ENCODE data around the gene GALNT6. TPM values are rescaled to one million over a fixed set of nuclear protein-coding genes. Genes with fewer than 3 reads are reported as not detected.

Gene GALNT6
- total and polyA plus RNA-seq, 2 of the 13 experiments (the other 11 are each of a cell fraction or from before 2014, with no cell fraction given), result 1.0 to 1.1 TPM

GRCh38 chr12:51391283-51392123, at the start of gene GALNT6 (continued):
- TF ChIP-seq, protein P1, sequence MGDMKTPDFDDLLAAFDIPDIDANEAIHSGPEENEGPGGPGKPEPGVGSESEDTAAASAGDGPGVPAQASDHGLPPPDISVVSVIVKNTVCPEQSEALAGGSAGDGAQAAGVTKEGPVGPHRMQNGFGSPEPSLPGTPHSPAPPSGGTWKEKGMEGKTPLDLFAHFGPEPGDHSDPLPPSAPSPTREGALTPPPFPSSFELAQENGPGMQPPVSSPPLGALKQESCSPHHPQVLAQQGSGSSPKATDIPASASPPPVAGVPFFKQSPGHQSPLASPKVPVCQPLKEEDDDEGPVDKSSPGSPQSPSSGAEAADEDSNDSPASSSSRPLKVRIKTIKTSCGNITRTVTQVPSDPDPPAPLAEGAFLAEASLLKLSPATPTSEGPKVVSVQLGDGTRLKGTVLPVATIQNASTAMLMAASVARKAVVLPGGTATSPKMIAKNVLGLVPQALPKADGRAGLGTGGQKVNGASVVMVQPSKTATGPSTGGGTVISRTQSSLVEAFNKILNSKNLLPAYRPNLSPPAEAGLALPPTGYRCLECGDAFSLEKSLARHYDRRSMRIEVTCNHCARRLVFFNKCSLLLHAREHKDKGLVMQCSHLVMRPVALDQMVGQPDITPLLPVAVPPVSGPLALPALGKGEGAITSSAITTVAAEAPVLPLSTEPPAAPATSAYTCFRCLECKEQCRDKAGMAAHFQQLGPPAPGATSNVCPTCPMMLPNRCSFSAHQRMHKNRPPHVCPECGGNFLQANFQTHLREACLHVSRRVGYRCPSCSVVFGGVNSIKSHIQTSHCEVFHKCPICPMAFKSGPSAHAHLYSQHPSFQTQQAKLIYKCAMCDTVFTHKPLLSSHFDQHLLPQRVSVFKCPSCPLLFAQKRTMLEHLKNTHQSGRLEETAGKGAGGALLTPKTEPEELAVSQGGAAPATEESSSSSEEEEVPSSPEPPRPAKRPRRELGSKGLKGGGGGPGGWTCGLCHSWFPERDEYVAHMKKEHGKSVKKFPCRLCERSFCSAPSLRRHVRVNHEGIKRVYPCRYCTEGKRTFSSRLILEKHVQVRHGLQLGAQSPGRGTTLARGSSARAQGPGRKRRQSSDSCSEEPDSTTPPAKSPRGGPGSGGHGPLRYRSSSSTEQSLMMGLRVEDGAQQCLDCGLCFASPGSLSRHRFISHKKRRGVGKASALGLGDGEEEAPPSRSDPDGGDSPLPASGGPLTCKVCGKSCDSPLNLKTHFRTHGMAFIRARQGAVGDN (CRISPR knock-in tag; IDR thresholded peaks at IDR 0.05), result peak; percentile 35; the same call in 1 of the 2 replicates
- TF ChIP-seq ZNF800 (CRISPR knock-in tag; IDR thresholded peaks at IDR 0.05), result 0 out of 2 replicates have a peak, but pooled peaks have one; percentile 34

- FAIRE-seq (no peak), ATAC-seq (no peak), DNase-seq (ENCODE audit: low spot score) (no peak)
- in situ Hi-C loops (cut with HindIII; ENCODE audit: extremely low pct_ligation_motif_present, low pct_unique_long_range_greater_than_20kb) (no loop called here), intact Hi-C loops (cut with micrococcal nuclease; ENCODE audit: unreplicated experiment) (no loop called here)
- H2AFZ ChIP-seq (ENCODE audit: low read length), result no peak overlapping the region
- ChIA-PET POLR2A (no interaction called here), CTCF (ENCODE audit: low intra/inter-chr PET ratio, low total read pairs) (no interaction called here)
- no peak overlapping the region for H3K4me2 ChIP-seq (ENCODE audit: low read depth, low read length)
- no peaks in the 10 kb centered on the region for H3K36me3 ChIP-seq (replicated peaks in 1 of 2; ENCODE audit: control insufficient read depth in 1 of 2, insufficient read depth in 2 of 2, low read length in 2 of 2)
- 13% methylated on average over 2 of the region's 2 CpGs for WGBS (ENCODE audit: low lambda C conversion rate)
- no peak overlapping the region for H3K9ac ChIP-seq (ENCODE audit: insufficient read depth, low read depth, low read length)
- no peaks in the 10 kb centered on the region for H3K4me1 ChIP-seq (ENCODE audit: insufficient read depth, low read length)
- H4K20me1 ChIP-seq (ENCODE audit: insufficient read depth, low read length), result no peaks in the 10 kb centered on the region
- no TSS peak for BruUV-seq (replicated peaks)
- no peak overlapping the region for H3K4me3 ChIP-seq (replicated peaks in 1 of 3; ENCODE audit: insufficient read depth in 1 of 3, low read depth in 2 of 3, low read length in 3 of 3)
- H3K27ac ChIP-seq (ENCODE audit: extremely low read length, insufficient read depth, low read length), result no peak overlapping the region
- no peaks in the 10 kb centered on the region for H3K9me3 ChIP-seq (ENCODE audit: low read length)
- no peaks in the 10 kb centered on the region for H3K27me3 ChIP-seq (ENCODE audit: control insufficient read depth in 1 of 2, insufficient read depth in 2 of 2, low read length in 2 of 2)
- no peaks in the 10 kb centered on the region for H3K79me2 ChIP-seq (ENCODE audit: insufficient read depth, low read length)
- TF ChIP-seq NR2F2 (IDR thresholded peaks at IDR 0.05; ENCODE audit: borderline replicate concordance, low read depth) (no peak), SALL2 (CRISPR knock-in tag; IDR thresholded peaks at IDR 0.05) (no peak), ZNF101 (CRISPR knock-in tag; IDR thresholded peaks at IDR 0.05; ENCODE audit: borderline replicate concordance, low read depth) (no peak), AHR (CRISPR knock-in tag; IDR thresholded peaks at IDR 0.05) (no peak)
Measured at GRCh38 chr12:51439330-51439729, 48.1 kb upstream of the GALNT6 start.

Data from HepG2 (cell line).